ENCODE measurements around the gene ATP11A.

DNA sequence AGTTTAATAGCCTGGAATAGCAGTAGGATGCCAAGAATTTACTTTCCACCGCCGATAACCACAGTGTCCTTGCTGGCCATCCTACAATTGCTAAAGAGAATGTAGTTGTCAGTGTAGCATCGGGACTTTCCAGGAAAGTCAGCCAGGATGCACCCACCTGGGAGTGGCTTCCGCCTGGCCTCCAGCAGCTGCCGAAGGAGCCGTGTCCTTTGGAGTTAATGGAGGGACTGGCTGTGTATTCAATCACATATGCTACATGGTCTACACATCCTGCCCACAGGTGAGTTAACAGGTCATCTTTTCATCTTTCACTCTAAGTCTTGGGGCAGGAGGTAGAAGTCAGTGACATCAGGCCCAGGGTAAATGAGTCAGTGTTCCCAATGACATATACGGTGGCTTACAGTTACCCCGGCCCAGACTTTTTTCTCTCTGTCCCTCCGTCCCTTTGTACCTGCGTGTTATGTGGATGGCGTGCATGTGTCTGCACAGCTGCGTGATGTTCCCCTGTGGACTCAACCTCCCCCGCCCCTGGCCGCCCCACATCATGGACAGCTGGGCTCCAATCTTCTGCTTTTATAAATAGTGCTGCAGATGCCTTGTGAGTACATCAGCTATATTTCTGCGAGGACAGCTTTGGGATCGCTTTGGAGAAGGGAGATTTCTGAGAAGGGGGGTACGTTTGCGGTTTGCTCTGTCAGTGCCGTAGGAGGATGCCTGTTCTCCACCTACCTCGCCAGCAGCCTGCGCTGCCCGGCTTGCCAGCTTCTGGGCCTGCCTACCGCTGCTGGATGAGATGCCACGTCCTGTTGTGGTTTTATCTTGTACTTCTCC lies 63.1 kb downstream of the ATP11A start:
- no peak for TF ChIP-seq YY1 (IDR thresholded peaks at IDR 0.05; ENCODE audit: insufficient read depth, insufficient read length)
- TF ChIP-seq ZNF274 (IDR thresholded peaks at IDR 0.05; ENCODE audit: low read depth, low read length) = no peak

Data from NT2/D1 (cell line).